ENCODE measurements around the gene CMIP. TPM values are rescaled to one million over a fixed set of nuclear protein-coding genes. Genes with fewer than 3 reads are reported as not detected.

CMIP gene
- total RNA-seq, 1 experiment from 2014 or later = 68.0 TPM

DNA sequence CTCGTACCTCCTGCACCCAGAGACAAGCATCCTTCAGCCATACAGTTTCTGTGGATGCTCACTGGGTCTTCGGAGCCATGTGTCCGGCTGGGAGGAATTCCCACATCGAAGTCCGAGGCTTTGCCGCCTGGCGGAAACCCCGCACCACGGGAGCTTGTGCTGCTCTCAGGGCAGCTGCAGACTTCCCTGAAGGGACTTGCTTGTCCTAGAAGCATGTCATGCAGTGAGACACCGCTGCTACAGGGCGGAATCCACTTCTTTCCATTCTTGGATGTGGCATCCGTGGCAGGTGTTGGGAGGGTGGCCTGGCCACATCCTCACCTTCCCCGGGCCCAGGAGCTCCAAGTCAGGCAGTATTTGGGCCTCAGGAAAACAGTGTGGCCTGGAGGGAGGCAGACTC, 122.5 kb downstream of the CMIP start:
- TF ChIP-seq, protein P1, sequence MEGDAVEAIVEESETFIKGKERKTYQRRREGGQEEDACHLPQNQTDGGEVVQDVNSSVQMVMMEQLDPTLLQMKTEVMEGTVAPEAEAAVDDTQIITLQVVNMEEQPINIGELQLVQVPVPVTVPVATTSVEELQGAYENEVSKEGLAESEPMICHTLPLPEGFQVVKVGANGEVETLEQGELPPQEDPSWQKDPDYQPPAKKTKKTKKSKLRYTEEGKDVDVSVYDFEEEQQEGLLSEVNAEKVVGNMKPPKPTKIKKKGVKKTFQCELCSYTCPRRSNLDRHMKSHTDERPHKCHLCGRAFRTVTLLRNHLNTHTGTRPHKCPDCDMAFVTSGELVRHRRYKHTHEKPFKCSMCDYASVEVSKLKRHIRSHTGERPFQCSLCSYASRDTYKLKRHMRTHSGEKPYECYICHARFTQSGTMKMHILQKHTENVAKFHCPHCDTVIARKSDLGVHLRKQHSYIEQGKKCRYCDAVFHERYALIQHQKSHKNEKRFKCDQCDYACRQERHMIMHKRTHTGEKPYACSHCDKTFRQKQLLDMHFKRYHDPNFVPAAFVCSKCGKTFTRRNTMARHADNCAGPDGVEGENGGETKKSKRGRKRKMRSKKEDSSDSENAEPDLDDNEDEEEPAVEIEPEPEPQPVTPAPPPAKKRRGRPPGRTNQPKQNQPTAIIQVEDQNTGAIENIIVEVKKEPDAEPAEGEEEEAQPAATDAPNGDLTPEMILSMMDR (IDR thresholded peaks at IDR 0.05; ENCODE audit: insufficient read depth in 1 of 2, low read depth in 1 of 2, low read length in 1 of 2, severe bottlenecking in 1 of 2, unreplicated experiment in 1 of 2) = no peak
- DNase-seq = no peak
- no peaks in the 10 kb centered on the region for H3K9me3 ChIP-seq
- H3K9me3 Mint-ChIP-seq (ENCODE audit: unreplicated experiment) = no peaks in the 10 kb centered on the region
- H3K27me3 ChIP-seq (replicated peaks; ENCODE audit: control insufficient read depth, insufficient read depth, low read length) = no peaks in the 10 kb centered on the region
- H3K27ac Mint-ChIP-seq (ENCODE audit: unreplicated experiment) = no peak overlapping the region
- H3K4me1 ChIP-seq = no peaks in the 10 kb centered on the region; the same call in 1 of the 2 replicates
- H3K27me3 Mint-ChIP-seq (ENCODE audit: insufficient read depth, unreplicated experiment) = no peaks in the 10 kb centered on the region
- ChIA-PET CTCF (no interaction called here), POLR2A (no interaction called here)
- H3K36me3 ChIP-seq (ENCODE audit: control insufficient read depth, insufficient read depth, low read length) = no peaks in the 10 kb centered on the region
- no TSS peak for BruUV-seq (replicated peaks)
- peaks cover 19% of the 10 kb centered on the region for H3K4me1 Mint-ChIP-seq (ENCODE audit: low read depth, unreplicated experiment)
- intact Hi-C loops (cut with micrococcal nuclease; ENCODE audit: unreplicated experiment) = no loop called here
- no peak overlapping the region for H3K4me3 ChIP-seq (ENCODE audit: low read depth, low read length)
- H3K4me3 Mint-ChIP-seq (ENCODE audit: unreplicated experiment) = no peak overlapping the region
- H3K36me3 Mint-ChIP-seq (ENCODE audit: insufficient read depth, unreplicated experiment) = peaks cover 11% of the 10 kb centered on the region

DNA sequence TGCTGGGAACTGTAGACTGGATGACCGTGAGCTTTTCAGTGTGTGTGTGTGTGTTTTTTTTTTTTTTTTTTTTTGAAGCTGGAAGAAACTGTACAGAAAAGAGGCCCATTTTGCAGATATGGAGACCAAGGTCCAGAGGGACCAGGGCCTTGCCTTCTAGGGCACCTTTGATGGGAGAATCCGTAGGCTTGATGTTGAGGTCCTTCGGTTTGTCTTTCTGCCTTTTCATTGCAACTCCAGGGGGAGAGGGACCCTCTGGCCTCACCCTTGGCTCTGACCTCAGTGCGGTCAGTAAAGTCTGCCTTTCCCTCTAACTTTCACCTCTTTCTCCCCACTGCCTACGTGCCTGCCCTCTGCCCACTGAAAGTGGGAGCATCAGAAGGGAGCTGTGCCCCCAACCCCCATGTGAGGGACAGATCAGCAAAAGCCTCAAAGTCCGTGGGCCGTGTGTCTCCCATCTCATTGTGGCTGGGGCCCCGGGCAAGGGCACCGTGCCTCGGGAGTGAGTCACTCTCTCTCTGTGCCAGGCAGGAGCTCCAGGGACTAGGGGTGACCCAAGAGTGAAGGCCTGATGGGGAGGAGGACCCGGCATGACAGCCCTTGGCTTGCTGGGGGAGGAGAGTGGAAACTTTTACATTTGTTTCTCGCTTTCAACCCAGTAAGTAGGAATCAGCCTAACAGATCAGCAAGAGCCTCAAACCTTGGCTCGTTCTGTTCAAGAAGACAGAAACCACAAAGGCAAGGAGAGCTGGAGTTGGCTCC, 123.6 kb downstream of the CMIP start:
- DNase-seq = no peak
- TF ChIP-seq, protein P1 (IDR thresholded peaks at IDR 0.05; ENCODE audit: insufficient read depth in 1 of 2, low read depth in 1 of 2, low read length in 1 of 2, severe bottlenecking in 1 of 2, unreplicated experiment in 1 of 2) = no peak
- Mint-ChIP-seq H3K4me1 (ENCODE audit: low read depth, unreplicated experiment) (peaks cover 19% of the 10 kb centered on the region), H3K36me3 (ENCODE audit: insufficient read depth, unreplicated experiment) (peaks cover 12% of the 10 kb centered on the region), H3K9me3 (ENCODE audit: unreplicated experiment) (no peaks in the 10 kb centered on the region), H3K27me3 (ENCODE audit: insufficient read depth, unreplicated experiment) (no peaks in the 10 kb centered on the region), H3K27ac (ENCODE audit: unreplicated experiment) (peak overlapping the region; percentile 5), H3K4me3 (ENCODE audit: unreplicated experiment) (no peak overlapping the region)
- Histone ChIP-seq H3K27me3 (replicated peaks; ENCODE audit: control insufficient read depth, insufficient read depth, low read length) (no peaks in the 10 kb centered on the region), H3K4me1 (no peaks in the 10 kb centered on the region; the same call in 1 of the 2 replicates), H3K36me3 (ENCODE audit: control insufficient read depth, insufficient read depth, low read length) (no peaks in the 10 kb centered on the region), H3K4me3 (ENCODE audit: low read depth, low read length) (no peak overlapping the region), H3K9me3 (no peaks in the 10 kb centered on the region)
- no TSS peak for BruUV-seq (replicated peaks)
- intact Hi-C loops (cut with micrococcal nuclease; ENCODE audit: unreplicated experiment) = no loop called here
- ChIA-PET POLR2A (no interaction called here), CTCF (interaction anchor here (1.4 kb wide), 1 partner anchor 19 kb away, joined by 11 read pairs; no protein-coding TSS in a partner anchor)

DNA sequence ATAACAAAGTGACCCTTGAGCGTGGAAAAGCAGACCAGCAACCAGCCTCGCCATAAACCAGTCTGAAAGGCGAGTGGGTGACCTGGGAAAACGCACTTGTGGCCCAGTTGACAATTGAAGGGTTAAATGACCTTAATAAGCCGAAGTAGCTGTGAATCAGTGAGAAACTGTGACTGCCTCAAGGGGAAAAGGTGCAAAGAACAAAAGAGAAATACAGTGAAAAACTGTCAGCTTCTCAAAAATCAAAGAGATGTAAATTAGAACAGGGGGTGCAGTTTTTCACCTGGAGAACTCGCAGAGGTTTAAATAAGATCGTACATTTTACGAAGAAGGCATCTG, 124.1 kb downstream of the CMIP start:
- peak overlapping the region; percentile 5 for H3K27ac Mint-ChIP-seq (ENCODE audit: unreplicated experiment)
- no peak overlapping the region for H3K4me3 ChIP-seq (ENCODE audit: low read depth, low read length)
- H3K9me3 Mint-ChIP-seq (ENCODE audit: unreplicated experiment) = no peaks in the 10 kb centered on the region
- CTCF ChIA-PET = interaction anchor here (1.4 kb wide), 1 partner anchor 20 kb away, joined by 11 read pairs; no protein-coding TSS in a partner anchor
- POLR2A ChIA-PET = no interaction called here
- no peak overlapping the region for H3K4me3 Mint-ChIP-seq (ENCODE audit: unreplicated experiment)
- intact Hi-C loops (cut with micrococcal nuclease; ENCODE audit: unreplicated experiment) = no loop called here
- H3K36me3 Mint-ChIP-seq (ENCODE audit: insufficient read depth, unreplicated experiment) = peaks cover 12% of the 10 kb centered on the region
- no peak for DNase-seq
- H3K4me1 Mint-ChIP-seq (ENCODE audit: low read depth, unreplicated experiment) = peaks cover 19% of the 10 kb centered on the region
- H3K36me3 ChIP-seq (ENCODE audit: control insufficient read depth, insufficient read depth, low read length) = no peaks in the 10 kb centered on the region
- TF ChIP-seq, protein P1 (IDR thresholded peaks at IDR 0.05; ENCODE audit: insufficient read depth in 1 of 2, low read depth in 1 of 2, low read length in 1 of 2, severe bottlenecking in 1 of 2, unreplicated experiment in 1 of 2) = no peak
- H3K27me3 ChIP-seq (replicated peaks; ENCODE audit: control insufficient read depth, insufficient read depth, low read length) = no peaks in the 10 kb centered on the region
- BruUV-seq (replicated peaks) = no TSS peak
- no peaks in the 10 kb centered on the region; the same call in 1 of the 2 replicates for H3K4me1 ChIP-seq
- H3K27me3 Mint-ChIP-seq (ENCODE audit: insufficient read depth, unreplicated experiment) = no peaks in the 10 kb centered on the region
- H3K9me3 ChIP-seq = no peaks in the 10 kb centered on the region
